ENCODE results near the gene UBA3. TPM values are rescaled to one million over a fixed set of nuclear protein-coding genes. Genes with fewer than 3 reads are reported as not detected.

Gene UBA3
- total and polyA plus RNA-seq, 2 of the 13 experiments (the other 11 are each of a cell fraction or from before 2014, with no cell fraction given): 40.7 to 49.0 TPM

DNA sequence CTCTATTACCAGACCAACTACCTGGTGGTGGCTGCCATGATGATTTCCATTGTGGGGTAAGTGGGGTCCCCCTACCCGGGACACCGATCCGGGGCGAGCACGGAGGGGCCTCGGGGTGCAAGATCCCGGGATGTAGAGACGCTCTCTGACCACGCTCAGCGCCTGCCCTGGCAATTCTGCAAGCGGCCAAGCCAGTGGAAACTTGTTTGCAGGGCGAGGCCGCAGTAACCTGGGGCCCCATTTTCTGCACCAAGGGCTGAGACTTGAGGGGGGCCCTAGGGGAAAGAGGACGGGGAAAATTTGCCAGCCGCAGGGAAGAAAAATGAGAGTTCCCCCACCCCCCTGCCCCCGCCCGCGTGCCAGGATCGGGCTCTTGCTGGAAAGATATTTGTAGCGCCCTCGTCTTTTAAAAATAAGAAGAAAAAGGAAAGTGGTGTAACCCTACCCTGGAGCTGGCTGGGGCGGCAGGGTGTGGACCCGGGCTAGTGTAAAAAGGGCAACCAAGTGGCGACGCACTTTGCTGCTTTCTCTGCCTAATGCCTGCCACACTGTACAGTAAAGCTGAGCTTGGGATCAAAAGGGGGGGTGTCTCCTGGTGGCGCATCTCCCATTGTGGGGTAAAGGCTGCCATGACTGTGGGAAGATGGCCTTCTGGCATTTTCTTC lies 5.1 kb upstream of the UBA3 start (continued):
- TF ChIP-seq SIX1 (CRISPR knock-in tag; IDR thresholded peaks at IDR 0.05; ENCODE audit: borderline replicate concordance): no peak
- TF ChIP-seq GATA4 (IDR thresholded peaks at IDR 0.05; ENCODE audit: borderline replicate concordance, low read depth): no peak
- TF ChIP-seq DMAP1 (CRISPR knock-in tag; IDR thresholded peaks at IDR 0.05): peak; percentile 45; the same call in 1 of the 2 replicates
- TF ChIP-seq THAP8 (CRISPR knock-in tag; IDR thresholded peaks at IDR 0.05; ENCODE audit: borderline replicate concordance): 0 out of 2 replicates have a peak, but pooled peaks have one; percentile 13
- no peak for TF ChIP-seq ZNF703 (CRISPR knock-in tag; IDR thresholded peaks at IDR 0.05; ENCODE audit: borderline replicate concordance)
- TF ChIP-seq, protein P1, sequence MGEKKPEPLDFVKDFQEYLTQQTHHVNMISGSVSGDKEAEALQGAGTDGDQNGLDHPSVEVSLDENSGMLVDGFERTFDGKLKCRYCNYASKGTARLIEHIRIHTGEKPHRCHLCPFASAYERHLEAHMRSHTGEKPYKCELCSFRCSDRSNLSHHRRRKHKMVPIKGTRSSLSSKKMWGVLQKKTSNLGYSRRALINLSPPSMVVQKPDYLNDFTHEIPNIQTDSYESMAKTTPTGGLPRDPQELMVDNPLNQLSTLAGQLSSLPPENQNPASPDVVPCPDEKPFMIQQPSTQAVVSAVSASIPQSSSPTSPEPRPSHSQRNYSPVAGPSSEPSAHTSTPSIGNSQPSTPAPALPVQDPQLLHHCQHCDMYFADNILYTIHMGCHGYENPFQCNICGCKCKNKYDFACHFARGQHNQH (CRISPR knock-in tag; IDR thresholded peaks at IDR 0.05): 0 out of 2 replicates have a peak, but pooled peaks have one; percentile 6
- no peak for TF ChIP-seq GLMP (CRISPR knock-in tag; IDR thresholded peaks at IDR 0.05; ENCODE audit: borderline replicate concordance)
- no peak for TF ChIP-seq ZNF317 (CRISPR knock-in tag; IDR thresholded peaks at IDR 0.05)
- TF ChIP-seq ZNF768 (CRISPR knock-in tag; IDR thresholded peaks at IDR 0.05): peak; percentile 18; the same call in 1 of the 2 replicates
- no peak for TF ChIP-seq ZSCAN25 (CRISPR knock-in tag; IDR thresholded peaks at IDR 0.05)
- no peak for TF ChIP-seq TBL1XR1 (IDR thresholded peaks at IDR 0.05; ENCODE audit: borderline replicate concordance, low read length, partially characterized antibody)
- no peak for TF ChIP-seq ARNT (IDR thresholded peaks at IDR 0.05)
- no peak for TF ChIP-seq NFE2 (CRISPR knock-in tag; IDR thresholded peaks at IDR 0.05)
- TF ChIP-seq ZNF567 (CRISPR knock-in tag; IDR thresholded peaks at IDR 0.05; ENCODE audit: borderline replicate concordance): no peak
- TF ChIP-seq ZNF878 (CRISPR knock-in tag; IDR thresholded peaks at IDR 0.05): no peak
- TF ChIP-seq KDM4B (CRISPR knock-in tag; IDR thresholded peaks at IDR 0.05): no peak
- no peak for TF ChIP-seq ZNF761 (CRISPR knock-in tag; conservative IDR thresholded peaks at IDR 0.05)
- TF ChIP-seq ELF3 (CRISPR knock-in tag; IDR thresholded peaks at IDR 0.05): no peak
- TF ChIP-seq, protein P2, sequence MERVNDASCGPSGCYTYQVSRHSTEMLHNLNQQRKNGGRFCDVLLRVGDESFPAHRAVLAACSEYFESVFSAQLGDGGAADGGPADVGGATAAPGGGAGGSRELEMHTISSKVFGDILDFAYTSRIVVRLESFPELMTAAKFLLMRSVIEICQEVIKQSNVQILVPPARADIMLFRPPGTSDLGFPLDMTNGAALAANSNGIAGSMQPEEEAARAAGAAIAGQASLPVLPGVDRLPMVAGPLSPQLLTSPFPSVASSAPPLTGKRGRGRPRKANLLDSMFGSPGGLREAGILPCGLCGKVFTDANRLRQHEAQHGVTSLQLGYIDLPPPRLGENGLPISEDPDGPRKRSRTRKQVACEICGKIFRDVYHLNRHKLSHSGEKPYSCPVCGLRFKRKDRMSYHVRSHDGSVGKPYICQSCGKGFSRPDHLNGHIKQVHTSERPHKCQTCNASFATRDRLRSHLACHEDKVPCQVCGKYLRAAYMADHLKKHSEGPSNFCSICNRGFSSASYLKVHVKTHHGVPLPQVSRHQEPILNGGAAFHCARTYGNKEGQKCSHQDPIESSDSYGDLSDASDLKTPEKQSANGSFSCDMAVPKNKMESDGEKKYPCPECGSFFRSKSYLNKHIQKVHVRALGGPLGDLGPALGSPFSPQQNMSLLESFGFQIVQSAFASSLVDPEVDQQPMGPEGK (CRISPR knock-in tag; IDR thresholded peaks at IDR 0.05): 0 out of 2 replicates have a peak, but pooled peaks have one; percentile 10
- no peak for TF ChIP-seq FOXP1 (IDR thresholded peaks at IDR 0.05)
- TF ChIP-seq FOXP1 (CRISPR knock-in tag; IDR thresholded peaks at IDR 0.05): no peak
- no peak for TF ChIP-seq RFXANK (CRISPR knock-in tag; IDR thresholded peaks at IDR 0.05)
- no peak for TF ChIP-seq ZBTB38 (CRISPR knock-in tag; IDR thresholded peaks at IDR 0.05)
- no peak for TF ChIP-seq THAP11 (CRISPR knock-in tag; IDR thresholded peaks at IDR 0.05)
- TF ChIP-seq ZNF33A (CRISPR knock-in tag; IDR thresholded peaks at IDR 0.05; ENCODE audit: borderline replicate concordance): no peak
- no peak for TF ChIP-seq NFYB (CRISPR knock-in tag; IDR thresholded peaks at IDR 0.05)
- TF ChIP-seq MXI1 (IDR thresholded peaks at IDR 0.05; ENCODE audit: borderline replicate concordance, low read depth, low read length): no peak
- peak; percentile 1; the same call in 1 of the 2 replicates for TF ChIP-seq ZNF331 (CRISPR knock-in tag; IDR thresholded peaks at IDR 0.05)
- TF ChIP-seq DNMT1 (CRISPR knock-in tag; IDR thresholded peaks at IDR 0.05): no peak
